ENCODE data around the gene PTPRF.
"Not testable (repeated sequence)": the region's sequence is repeated elsewhere in the genome, so short reads cannot be mapped to it uniquely, and the experiment has no call there.

Gene PTPRF

GRCh38 chr1:43530483-43531106 lies at the start of gene PTPRF:
PTPRF (plus strand) TSS chr1:43530883; CDS start chr1:43545076, 14,193 bp downstream.
- DNase-seq (ENCODE audit: low read depth in 2 of 2), result no peak

DNA sequence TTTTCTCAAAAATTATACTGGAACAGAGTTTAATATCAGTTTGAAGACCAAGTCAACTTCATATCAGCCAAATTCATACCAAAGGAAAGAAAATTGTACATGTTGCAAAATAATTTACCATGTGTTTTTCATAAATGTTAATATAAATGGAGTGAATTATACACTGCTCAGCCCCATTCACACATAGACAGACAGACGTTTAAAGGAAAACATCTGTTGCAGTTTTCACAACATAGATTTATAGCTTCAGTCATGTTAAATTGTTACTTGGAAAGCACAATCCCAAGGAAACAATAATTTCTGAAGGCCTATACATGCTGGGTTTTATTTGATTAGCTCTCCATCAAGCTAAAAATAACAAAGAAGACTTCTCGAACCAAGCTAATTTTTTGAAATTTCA lies 49.2 kb upstream of the PTPRF start:
- DNase-seq (ENCODE audit: low read depth in 2 of 2), result no peak

DNA sequence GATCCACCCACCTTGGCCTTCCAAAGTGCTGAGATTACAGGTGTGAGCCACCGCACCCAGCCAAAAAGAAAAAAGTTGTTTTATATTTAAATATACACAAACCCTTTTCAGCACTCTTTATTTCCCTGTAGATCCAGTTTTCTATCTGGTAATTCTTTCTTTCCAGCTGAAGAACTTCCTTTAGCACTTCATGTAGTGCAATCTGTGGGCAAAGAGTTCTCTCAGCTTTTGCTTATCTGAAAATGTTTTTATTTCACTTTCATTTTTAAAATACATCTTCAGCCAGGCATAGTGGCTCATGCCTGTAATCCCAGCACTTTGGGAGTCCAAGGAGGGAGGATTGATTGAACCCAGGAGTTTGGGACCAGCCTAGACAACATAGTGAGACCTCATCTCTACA lies 48.5 kb upstream of the PTPRF start:
- DNase-seq (ENCODE audit: low read depth in 2 of 2), result no peak

DNA sequence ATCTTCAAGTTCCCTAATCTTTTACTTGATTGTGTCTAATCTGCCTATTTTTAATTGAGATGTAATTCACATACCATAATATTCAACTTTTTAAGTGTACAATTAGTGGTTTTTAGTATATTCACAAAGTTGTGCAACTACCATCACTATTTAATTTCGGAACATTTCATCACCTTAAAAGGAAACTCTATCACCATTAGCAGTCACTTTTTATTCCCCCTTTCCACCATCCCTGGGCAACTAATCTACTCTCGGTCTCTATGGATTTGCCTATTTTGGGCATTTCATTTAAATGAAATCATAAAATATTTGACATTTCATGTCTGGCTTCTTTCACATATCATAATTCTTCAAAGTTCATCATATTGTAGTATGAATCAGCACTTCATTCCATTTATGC lies 46.3 kb upstream of the PTPRF start:
- no peak for DNase-seq (ENCODE audit: low read depth in 2 of 2)

DNA sequence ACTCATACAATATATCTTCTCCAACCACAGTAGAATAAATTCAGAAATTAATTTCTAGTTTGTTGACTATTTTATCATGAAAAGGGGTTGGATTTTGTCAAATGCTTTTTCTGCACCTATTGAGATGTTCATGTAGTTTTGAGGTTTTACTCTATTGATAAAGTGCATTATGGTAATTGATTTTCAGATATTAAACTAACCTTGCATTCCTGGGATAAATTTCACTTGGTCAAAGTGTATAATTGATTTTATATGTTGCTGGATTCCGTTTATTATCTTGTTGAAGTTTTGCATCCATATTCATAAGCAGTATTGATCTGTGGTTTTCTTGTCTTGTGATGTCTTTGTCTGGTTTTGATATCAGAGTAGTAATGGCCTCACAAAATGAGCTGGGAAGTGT lies 42.5 kb upstream of the PTPRF start:
- DNase-seq (ENCODE audit: low read depth in 2 of 2), result no peak

DNA sequence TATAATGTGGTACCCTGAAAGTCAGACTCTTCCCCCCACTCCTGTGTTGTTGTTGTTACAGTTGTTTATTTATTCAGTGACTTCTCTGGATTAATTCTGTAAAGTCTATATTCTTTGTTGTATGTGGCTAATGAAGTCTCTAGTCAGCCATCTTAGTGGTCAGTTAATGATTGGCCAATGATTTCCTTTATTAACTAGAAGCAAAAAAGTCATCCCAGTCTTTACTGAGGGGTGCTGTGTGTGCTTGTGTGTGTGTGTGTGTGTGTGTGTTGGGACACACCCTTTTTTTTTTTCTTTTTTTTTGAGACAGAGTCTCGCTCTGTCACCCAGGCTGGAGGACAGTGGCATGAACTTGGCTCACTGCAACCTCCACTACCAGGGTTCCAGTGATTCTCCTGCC lies 39.6 kb upstream of the PTPRF start:
- no peak for DNase-seq (ENCODE audit: low read depth in 2 of 2)

- no peak for DNase-seq (ENCODE audit: low read depth in 2 of 2)
Observed at GRCh38 chr1:43492826-43493225, 37.9 kb upstream of the PTPRF start.

GRCh38 chr1:43493661-43494450 lies 36.8 kb upstream of the PTPRF start:
- DNase-seq (ENCODE audit: low read depth in 2 of 2), result no peak

- no peak for DNase-seq (ENCODE audit: low read depth in 2 of 2)
Observed at GRCh38 chr1:43495204-43495603, 35.5 kb upstream of the PTPRF start.

GRCh38 chr1:43499898-43500297 lies 30.8 kb upstream of the PTPRF start:
- no peak for DNase-seq (ENCODE audit: low read depth in 2 of 2)

- DNase-seq (ENCODE audit: low read depth in 2 of 2), result not testable (repeated sequence)
Observed at GRCh38 chr1:43501806-43502205, 28.9 kb upstream of the PTPRF start.

- no peak for DNase-seq (ENCODE audit: low read depth in 2 of 2)
Observed at GRCh38 chr1:43503534-43503933, 27.1 kb upstream of the PTPRF start.

GRCh38 chr1:43505077-43505780 lies 25.5 kb upstream of the PTPRF start:
- no peak for DNase-seq (ENCODE audit: low read depth in 2 of 2)

- DNase-seq (ENCODE audit: low read depth in 2 of 2), result no peak
Observed at GRCh38 chr1:43506233-43506632, 24.4 kb upstream of the PTPRF start.

DNA sequence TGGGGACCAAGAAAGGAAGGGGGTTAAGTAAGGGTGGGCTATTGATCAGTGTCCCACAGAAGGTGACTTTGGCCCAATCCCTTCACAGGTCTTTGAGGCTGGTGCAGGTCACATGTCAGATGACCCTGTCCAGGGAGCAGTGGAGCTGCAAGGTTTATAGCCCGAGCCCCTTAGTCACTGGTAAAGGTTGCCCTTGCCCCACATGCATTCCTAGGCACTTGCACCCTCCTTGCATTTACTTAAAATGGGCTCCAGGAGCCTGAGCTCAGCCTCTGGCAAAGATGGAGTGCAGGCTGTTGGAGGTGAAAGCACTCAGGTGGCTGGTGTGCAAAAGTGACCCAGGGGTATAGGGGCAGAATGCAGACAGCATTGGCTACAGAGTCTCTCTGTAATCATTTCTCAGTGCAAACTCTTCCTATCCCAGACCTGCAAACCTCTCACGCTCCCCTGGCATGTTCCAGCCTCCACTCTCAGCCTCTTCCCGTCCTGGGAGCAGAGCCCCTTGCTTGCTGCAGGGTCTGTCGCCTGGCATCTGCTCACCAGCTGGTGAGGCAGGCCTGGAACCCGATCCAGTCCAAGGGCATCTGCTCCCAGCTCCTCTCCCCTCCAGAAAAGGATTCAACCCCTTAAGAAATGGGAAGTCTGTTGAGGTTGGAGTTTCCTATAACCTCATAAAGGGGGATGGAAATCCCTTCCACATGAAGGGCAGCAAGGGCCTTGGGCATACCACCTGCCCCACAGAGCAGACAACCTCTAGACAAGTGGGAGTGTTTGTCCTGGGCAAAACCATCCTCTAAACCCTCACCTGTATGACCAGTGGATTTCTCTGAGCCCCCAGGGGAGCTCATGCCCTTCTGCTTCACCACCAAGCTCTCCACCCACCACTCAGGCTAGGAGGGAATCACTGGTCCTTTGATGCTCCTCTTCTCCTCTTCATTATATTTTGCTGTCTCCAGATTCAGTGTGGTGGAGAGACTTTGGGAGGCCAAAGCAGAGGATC lies 23.1 kb upstream of the PTPRF start:
- no peak for DNase-seq (ENCODE audit: low read depth in 2 of 2)

DNA sequence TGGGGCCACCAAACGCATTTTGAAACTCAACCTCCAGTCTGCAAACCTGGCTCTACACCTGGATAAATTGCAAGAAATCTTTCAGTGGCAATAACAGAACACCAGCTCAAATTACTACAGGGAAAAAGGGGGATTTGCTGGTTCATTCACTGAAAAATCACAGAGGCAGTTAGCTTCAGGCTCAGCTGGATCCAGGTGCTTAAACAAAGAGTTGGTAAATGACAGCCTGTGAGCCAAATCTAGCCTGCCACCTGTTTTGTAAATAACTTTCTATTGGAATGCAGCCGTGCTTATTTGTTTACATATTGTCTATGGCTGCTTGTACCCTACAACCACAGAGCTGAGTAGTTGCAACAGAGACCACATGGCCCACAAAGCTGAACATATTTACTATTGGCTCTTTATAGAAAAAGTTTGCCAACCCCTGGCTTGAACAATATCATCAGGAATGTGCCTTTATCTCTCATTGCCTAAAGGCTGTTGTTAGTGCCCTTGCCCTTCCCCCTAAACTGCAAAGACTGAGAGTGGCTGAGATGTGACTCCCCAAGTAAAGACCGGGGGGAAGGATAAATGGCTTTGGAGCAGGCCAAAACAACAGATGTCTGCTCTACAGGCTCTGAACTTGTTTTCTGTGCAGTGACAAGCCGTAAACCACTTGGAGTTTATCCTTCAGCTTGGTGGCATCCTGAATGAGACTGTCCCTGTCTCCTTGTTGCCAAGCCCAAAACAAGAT lies 21.5 kb upstream of the PTPRF start:
- no peak for DNase-seq (ENCODE audit: low read depth in 2 of 2)

GRCh38 chr1:43509740-43510375 lies 20.8 kb upstream of the PTPRF start:
- no peak for DNase-seq (ENCODE audit: low read depth in 2 of 2)

- DNase-seq (ENCODE audit: low read depth in 2 of 2), result no peak
Observed at GRCh38 chr1:43510621-43511020, 20.1 kb upstream of the PTPRF start.

DNA sequence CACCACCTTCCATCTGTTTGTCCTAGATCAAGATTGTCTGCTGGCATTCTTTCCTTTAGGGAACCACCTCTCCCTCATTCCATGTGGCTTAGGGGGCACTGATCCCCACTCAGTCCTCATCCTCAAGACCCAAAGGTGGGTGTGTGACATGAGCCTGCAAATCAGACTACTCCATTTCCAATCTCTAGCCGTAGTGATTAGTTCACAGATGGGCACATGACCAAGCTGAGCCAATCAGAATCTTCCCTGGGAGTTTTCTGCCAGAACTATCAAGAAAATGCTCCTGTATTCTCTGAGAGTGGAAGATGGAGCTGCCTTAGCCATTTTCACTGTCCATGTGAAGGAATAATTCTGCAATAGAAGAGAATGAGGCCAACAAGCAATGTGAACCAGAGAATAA lies 19.3 kb upstream of the PTPRF start:
- DNase-seq (ENCODE audit: low read depth in 2 of 2), result no peak

GRCh38 chr1:43512133-43512532 lies 18.6 kb upstream of the PTPRF start:
- no peak for DNase-seq (ENCODE audit: low read depth in 2 of 2)

Measured in stimulated activated CD8-positive, alpha-beta memory T cell treated with anti-CD3 and anti-CD28 coated beads, Interleukin-7, amount 100 ng/mL, for 1 hour (primary cell).